ENCODE measurements around the gene TLK2.

GRCh38 chr17:62626719-62627218, 148.1 kb downstream of the TLK2 start:
- TF ChIP-seq, protein P1, sequence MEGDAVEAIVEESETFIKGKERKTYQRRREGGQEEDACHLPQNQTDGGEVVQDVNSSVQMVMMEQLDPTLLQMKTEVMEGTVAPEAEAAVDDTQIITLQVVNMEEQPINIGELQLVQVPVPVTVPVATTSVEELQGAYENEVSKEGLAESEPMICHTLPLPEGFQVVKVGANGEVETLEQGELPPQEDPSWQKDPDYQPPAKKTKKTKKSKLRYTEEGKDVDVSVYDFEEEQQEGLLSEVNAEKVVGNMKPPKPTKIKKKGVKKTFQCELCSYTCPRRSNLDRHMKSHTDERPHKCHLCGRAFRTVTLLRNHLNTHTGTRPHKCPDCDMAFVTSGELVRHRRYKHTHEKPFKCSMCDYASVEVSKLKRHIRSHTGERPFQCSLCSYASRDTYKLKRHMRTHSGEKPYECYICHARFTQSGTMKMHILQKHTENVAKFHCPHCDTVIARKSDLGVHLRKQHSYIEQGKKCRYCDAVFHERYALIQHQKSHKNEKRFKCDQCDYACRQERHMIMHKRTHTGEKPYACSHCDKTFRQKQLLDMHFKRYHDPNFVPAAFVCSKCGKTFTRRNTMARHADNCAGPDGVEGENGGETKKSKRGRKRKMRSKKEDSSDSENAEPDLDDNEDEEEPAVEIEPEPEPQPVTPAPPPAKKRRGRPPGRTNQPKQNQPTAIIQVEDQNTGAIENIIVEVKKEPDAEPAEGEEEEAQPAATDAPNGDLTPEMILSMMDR (conservative IDR thresholded peaks at IDR 0.05; ENCODE audit: low read depth, low read length) = no peak
- TF ChIP-seq EZH2 (IDR thresholded peaks at IDR 0.05; ENCODE audit: low read length, unreplicated experiment) (no peak), EZH2phosphoT487 (IDR thresholded peaks at IDR 0.05; ENCODE audit: borderline replicate concordance, low read length) (no peak)

Measured in PC-3 (cell line).